ENCODE results near the gene PIEZO1.
A peak's percentile ranks its signal among the peaks of the same experiment; 100 is the strongest.

Gene PIEZO1

DNA sequence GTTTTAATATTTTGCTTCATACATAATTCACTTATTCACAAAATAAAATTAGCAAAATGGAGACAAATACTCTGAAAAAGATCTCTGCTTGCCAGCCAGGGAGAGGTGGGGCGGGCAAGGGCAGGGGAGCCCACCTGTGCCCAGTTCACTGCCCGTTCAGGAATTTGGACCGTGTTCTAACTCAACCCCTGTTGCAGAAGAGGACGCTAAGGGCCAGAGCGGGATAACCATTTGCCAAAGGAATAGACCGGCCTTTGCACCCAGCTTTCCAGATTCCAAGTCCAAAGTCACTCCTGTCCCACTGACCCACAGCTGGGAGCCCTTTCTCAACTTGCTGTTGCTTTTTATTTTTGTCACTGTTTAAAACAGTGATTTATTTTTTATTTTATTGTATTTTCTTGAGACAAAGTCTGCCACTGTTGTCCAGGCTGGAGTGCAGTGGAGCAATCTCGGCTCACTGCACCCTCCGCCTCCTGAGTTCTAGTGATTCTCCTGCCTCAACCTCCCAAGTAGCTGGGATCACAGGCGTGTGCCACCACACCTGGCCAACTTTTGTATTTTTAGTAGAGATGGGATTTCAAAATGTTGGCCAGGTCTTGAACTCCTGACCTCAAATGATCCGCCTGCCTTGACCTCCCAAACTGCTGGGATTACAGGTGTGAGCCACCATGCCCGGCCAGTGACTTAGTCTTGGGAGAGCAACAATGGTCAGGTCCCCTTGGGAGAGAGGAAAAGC, 2.7 kb upstream of the PIEZO1 start:
- no peaks in the 10 kb centered on the region for H3K36me3 ChIP-seq (ENCODE audit: insufficient read depth, low read length)
- peaks cover 11% of the 10 kb centered on the region; the same call in 1 of the 2 replicates for H3K4me1 ChIP-seq (ENCODE audit: insufficient read depth, low read length)
- H3K9me3 ChIP-seq (ENCODE audit: control insufficient read depth, insufficient read depth, low read length) = no peaks in the 10 kb centered on the region
- no peak overlapping the region for H3K9ac ChIP-seq (ENCODE audit: low read depth, low read length)

DNA sequence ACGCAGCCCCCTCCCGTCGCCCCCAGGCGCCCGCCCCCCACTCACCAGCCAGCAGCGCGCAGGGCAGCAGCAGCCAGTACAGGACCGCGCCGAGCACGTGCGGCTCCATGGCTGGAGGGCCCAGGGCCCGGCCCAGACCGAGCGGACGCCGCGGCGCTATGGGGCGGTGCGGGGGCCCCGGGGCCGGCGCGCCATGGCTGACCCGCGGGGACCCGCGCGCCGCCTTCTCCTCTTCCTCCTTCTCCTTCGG, 239 bp downstream of the PIEZO1 start:
- Histone ChIP-seq H3K4me1 (ENCODE audit: insufficient read depth, low read length) (peaks cover 13% of the 10 kb centered on the region; the same call in 1 of the 2 replicates), H3K36me3 (ENCODE audit: insufficient read depth, low read length) (no peaks in the 10 kb centered on the region), H3K9me3 (ENCODE audit: control insufficient read depth, insufficient read depth, low read length) (no peaks in the 10 kb centered on the region), H3K9ac (ENCODE audit: low read depth, low read length) (peak overlapping the region; percentile 70)

DNA sequence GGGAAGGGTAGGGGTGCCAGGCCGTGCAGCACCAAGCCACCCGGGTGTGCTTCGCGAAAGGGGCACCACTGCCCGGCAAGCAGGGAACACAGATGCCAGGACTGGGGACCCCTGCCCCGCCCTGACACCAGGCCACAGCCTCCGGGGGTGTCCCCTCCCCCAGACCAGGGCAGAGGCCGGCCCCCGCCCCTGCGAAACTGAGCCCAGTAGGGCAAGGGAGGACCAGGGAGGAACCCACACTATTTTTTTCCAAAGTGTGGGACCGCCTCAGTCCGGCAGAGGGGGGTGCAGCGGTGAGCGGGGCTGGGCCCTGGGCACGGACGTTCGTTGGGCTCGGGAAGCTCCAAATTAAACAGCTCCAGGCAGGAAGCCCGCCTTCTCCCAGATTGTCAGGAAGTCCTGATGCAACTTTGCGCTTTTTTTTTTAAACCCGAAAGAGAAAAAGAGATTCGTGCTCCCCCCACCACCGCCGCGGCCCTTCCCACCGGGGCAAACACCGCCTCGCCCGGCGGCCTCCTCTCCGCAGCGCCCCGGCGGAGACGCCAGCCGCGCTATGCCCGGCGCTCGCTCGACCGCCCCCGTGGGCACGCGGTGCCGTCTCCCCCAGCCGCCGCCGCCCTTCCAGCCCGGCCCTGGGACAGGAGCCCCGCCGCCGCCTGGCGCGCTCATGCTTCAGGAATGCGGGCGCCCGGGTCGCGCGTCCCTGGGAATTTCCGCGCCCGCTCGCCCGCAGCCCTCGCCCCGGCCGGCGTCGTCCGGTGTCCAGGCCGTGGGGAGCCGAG, 755 bp downstream of the PIEZO1 start:
- H3K36me3 ChIP-seq (ENCODE audit: insufficient read depth, low read length) = no peaks in the 10 kb centered on the region
- H3K9me3 ChIP-seq (ENCODE audit: control insufficient read depth, insufficient read depth, low read length) = no peaks in the 10 kb centered on the region
- H3K4me1 ChIP-seq (ENCODE audit: insufficient read depth, low read length) = peaks cover 13% of the 10 kb centered on the region; the same call in 1 of the 2 replicates
- H3K9ac ChIP-seq (ENCODE audit: low read depth, low read length) = peak overlapping the region; percentile 70

DNA sequence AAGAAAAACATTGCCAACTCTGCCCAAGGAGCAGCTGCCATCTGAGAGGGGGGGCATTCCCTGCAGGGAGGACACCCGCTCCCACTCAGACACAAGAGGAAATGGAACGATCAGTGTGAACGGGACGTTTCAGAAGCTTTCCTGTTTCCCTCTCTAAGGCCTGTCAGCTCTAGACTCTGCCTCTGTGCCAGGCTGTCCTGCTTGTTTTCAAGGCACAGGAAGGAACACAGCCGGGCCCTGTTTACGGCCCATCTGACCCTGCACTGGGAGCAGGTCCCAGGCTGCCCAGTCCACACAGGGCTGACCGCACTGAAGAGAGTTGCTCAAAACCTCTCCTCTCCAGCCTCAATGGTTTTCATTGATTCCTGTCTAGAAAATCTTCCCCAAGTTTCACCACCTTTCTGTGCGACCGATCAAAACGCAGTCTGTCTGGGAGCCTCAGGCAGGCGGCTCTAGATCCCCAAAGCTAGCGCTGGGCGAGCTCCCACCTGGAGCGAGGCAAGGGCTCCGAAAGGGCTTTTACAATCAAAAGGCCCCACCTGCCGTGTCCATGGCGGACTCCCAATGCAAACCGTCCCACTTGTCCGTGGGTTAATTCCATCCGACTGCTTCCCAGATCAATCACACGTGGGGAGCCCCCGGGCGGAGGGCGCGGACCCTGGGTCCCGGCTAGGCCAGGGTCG, 1.5 kb downstream of the PIEZO1 start:
- no peaks in the 10 kb centered on the region for H3K36me3 ChIP-seq (ENCODE audit: insufficient read depth, low read length)
- H3K9me3 ChIP-seq (ENCODE audit: control insufficient read depth, insufficient read depth, low read length) = no peaks in the 10 kb centered on the region
- peaks cover 13% of the 10 kb centered on the region; the same call in 1 of the 2 replicates for H3K4me1 ChIP-seq (ENCODE audit: insufficient read depth, low read length)
- peak overlapping the region; percentile 70 for H3K9ac ChIP-seq (ENCODE audit: low read depth, low read length)

DNA sequence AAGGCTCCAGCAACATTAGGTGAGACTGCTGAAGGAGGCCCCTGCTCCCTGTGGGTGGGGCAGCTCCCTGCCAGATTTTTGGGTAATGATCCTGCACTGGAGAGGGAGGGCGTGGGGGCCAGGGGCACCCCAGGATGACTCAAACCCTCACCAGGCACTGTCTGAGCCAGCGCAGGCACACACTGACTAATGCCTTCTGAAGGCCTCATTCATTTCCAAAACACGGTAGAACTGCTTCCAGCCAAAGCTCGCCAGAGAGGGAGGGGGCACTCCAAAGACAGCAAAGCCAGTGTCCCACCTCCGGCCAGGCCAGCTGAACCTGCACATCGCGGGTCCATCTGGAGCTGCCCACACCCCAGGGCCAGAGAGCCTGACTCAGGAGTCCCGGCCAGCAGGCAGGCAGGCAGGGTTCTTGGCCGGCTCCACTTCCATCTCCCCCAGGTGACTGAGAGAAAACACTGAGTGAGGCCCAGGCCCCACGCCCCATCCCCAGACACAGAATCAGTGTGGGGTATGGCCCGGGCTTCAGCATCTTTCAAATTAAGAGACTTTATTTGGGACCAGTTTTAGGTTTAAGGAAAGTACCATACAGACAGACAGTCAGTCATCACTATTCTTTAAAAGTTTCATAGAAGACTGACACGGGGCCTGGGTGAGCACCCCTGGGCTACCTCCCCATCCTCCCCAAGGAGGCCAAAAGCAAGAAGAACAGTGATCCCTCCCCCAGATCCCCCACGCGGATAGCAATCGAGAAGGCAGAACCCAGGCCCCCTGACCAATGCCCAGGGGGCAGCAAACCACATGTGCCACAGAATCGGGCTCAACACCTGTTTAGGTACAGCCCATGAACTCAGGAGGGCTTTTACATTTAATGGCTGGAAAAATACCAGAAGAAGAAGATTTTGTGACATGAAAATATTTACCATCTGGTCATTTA, 2.3 kb downstream of the PIEZO1 start:
- Histone ChIP-seq H3K4me1 (ENCODE audit: insufficient read depth, low read length) (peaks cover 13% of the 10 kb centered on the region; the same call in 1 of the 2 replicates), H3K9me3 (ENCODE audit: control insufficient read depth, insufficient read depth, low read length) (no peaks in the 10 kb centered on the region), H3K9ac (ENCODE audit: low read depth, low read length) (no peak overlapping the region), H3K36me3 (ENCODE audit: insufficient read depth, low read length) (no peaks in the 10 kb centered on the region)

DNA sequence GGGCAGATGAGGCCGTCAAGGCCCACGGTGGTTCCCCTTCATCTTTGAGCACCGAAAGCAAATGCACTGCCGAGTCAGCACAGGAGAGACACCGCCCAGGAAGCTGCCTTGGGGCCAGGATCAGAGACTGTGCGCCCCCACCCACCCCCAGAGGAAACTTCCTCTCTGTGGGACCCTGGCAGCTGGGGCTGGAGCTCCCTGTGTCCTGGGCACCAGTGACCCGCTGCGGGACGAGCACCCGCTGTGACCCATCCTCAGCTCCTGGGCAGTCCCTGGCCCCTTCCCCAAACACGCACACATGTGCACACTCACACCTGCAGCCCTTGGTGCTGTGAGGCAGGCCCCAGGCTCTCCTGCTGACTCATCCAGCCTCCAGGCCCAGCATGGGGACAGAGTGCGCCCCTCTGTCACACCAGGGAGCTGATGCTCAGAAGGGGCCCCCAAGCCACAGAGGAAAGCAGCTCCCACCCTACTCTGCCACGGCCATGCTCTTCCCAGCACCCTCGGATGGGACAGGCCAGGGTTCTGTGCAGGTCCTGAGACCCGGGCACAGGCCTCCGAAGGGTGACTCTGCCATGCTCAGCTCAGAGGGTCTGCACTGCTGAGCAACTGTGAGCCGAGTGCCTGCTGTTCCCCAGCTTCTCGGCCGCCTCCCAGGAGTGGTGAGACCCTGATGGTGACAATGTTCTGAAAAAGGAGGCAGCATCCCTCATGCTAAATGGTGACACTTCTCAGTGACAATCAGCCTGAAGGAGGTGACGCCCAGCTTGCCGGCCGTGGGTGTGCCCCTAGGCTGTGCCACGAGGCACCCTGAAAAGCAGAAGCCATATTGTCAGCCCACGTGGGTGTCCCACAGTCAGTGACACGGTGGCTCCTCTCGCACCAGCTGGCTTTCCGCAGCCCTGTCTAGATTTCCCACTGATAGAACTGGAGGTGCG, 3.6 kb downstream of the PIEZO1 start:
- Histone ChIP-seq H3K9ac (ENCODE audit: low read depth, low read length) (no peak overlapping the region), H3K9me3 (ENCODE audit: control insufficient read depth, insufficient read depth, low read length) (no peaks in the 10 kb centered on the region), H3K4me1 (ENCODE audit: insufficient read depth, low read length) (peaks cover 13% of the 10 kb centered on the region; the same call in 1 of the 2 replicates), H3K36me3 (ENCODE audit: insufficient read depth, low read length) (no peaks in the 10 kb centered on the region)

DNA sequence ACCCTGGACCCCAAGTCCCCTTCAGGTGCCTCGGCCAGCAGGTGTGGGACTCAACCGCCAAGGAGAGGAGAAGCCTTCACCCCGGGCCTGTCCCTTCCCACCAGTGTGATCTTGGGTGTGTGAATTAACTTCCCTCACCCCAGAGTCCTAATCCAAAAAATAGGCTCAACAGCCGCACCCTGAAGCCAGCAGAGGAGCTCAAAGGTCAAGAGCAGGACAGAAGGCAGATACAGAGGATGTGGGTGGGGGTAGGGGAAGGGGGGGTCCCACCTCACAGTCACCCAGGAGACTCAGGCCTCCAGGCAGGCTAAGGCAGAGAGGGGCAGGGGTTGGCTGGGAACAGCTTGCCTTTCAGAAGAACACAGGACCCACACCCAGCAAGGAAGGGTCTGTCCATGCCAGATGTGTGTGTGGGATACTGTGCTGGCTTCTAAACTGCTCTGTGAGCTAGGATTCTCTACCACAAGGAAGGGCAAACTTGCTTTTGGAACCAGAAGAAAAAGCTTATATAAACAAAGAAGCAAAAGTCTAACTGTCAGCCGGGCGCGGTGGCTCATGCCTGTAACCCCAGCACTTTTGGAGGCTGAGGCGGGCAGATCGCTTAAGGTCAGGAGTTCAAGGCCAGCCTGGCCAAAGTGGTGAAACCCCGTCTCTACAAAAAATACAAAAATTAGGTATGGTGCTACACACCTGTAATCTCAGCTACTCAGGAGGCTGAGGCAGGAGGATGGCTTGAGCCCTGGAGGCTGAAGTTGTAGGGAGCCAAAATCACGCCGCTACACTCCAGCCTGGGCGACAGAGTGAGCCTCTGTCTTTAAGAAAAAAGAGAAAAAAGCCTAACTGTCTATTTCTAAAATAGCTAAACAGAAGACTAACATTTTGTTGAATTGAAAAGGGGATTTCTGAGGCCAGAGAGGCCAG, 4.6 kb downstream of the PIEZO1 start:
- peaks cover 13% of the 10 kb centered on the region; the same call in 1 of the 2 replicates for H3K4me1 ChIP-seq (ENCODE audit: insufficient read depth, low read length)
- H3K9me3 ChIP-seq (ENCODE audit: control insufficient read depth, insufficient read depth, low read length) = no peaks in the 10 kb centered on the region
- H3K9ac ChIP-seq (ENCODE audit: low read depth, low read length) = no peak overlapping the region
- H3K36me3 ChIP-seq (ENCODE audit: insufficient read depth, low read length) = no peaks in the 10 kb centered on the region

DNA sequence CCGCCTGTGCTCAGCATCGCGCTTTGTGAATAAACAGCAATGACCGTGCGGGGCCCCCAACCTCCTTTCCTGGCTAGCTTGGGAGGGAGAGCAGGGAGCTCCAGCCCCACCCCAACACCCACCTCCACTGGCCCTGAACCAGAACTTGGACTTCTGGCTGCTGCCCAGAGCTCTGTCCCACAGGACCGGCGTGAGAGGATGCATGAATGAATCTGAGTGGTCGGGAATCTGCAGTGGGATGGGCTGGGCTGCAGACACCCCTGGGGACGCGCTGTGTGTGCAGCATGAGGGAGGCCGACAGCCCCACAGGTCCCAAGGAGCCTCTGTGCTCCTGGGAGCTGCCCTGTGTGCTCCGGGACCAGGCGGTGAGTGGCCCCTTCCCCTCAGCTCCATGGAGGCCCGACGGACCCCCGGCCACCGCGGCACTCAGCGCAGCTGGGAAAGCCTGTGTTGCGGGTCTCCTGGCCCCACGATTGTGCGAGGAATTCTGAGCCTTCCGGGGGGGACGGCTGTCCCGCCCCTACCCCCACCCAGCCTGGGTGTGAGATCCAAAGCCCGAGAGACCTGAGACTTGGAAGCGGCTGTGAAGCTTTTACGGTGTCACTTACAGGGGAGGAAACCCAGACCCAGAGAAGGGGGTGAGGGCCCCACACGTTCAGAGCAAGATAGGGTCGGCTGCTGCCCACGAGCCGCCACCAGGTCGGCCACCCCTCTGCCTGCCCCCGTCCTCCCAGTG, 5.4 kb downstream of the PIEZO1 start:
- H3K9ac ChIP-seq (ENCODE audit: low read depth, low read length) = no peak overlapping the region
- H3K36me3 ChIP-seq (ENCODE audit: insufficient read depth, low read length) = no peaks in the 10 kb centered on the region

DNA sequence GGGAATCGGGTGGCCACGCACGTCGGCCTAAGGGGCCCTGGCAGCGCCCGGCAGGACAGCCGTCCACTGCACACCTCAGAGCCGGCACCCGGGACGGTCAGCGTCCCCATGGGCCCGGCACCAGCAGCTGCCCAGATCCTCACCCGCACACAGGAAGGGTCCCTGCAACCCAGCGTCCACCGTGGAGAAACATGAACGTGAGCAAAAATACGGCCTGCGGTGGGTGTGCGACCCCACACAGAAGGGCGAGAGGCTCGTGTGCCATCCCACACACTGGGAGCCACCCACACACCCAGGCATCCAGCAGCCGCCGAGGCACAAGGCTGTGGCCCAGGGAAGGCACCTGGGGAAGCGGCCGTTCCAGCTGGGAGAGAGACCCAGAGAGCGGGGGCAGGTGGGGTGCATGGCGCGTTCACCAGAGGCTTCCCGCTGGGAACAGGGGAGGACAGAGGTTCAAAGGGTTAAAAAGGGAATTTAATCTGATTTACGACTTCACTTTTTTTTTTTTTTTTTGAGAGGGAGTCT, 6.4 kb downstream of the PIEZO1 start:
- Histone ChIP-seq H3K9ac (ENCODE audit: low read depth, low read length) (no peak overlapping the region), H3K9me3 (ENCODE audit: control insufficient read depth, insufficient read depth, low read length) (no peaks in the 10 kb centered on the region), H3K36me3 (ENCODE audit: insufficient read depth, low read length) (no peaks in the 10 kb centered on the region), H3K4me1 (ENCODE audit: insufficient read depth, low read length) (peaks cover 16% of the 10 kb centered on the region; the same call in 1 of the 2 replicates)

More for the DNA sequence above, 5.4 kb downstream of the PIEZO1 start:
- Histone ChIP-seq H3K4me1 (ENCODE audit: insufficient read depth, low read length) (peaks cover 13% of the 10 kb centered on the region; the same call in 1 of the 2 replicates), H3K9me3 (ENCODE audit: control insufficient read depth, insufficient read depth, low read length) (no peaks in the 10 kb centered on the region)

DNA sequence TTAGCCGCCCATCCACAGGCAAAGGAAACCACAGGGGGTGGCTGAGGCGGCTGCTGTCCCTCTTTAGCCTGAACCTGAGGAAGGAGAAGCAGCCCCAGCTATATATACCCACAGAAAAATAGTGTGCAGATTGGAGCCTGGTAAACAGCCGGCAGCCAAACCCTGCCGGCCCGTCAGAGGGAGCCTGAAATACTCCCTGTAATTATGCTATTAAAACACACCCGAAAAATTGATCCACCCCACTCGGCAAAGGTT, 6.8 kb downstream of the PIEZO1 start:
- Histone ChIP-seq H3K9me3 (ENCODE audit: control insufficient read depth, insufficient read depth, low read length) (no peaks in the 10 kb centered on the region), H3K36me3 (ENCODE audit: insufficient read depth, low read length) (no peaks in the 10 kb centered on the region), H3K4me1 (ENCODE audit: insufficient read depth, low read length) (peaks cover 19% of the 10 kb centered on the region; the same call in 1 of the 2 replicates), H3K9ac (ENCODE audit: low read depth, low read length) (no peak overlapping the region)

DNA sequence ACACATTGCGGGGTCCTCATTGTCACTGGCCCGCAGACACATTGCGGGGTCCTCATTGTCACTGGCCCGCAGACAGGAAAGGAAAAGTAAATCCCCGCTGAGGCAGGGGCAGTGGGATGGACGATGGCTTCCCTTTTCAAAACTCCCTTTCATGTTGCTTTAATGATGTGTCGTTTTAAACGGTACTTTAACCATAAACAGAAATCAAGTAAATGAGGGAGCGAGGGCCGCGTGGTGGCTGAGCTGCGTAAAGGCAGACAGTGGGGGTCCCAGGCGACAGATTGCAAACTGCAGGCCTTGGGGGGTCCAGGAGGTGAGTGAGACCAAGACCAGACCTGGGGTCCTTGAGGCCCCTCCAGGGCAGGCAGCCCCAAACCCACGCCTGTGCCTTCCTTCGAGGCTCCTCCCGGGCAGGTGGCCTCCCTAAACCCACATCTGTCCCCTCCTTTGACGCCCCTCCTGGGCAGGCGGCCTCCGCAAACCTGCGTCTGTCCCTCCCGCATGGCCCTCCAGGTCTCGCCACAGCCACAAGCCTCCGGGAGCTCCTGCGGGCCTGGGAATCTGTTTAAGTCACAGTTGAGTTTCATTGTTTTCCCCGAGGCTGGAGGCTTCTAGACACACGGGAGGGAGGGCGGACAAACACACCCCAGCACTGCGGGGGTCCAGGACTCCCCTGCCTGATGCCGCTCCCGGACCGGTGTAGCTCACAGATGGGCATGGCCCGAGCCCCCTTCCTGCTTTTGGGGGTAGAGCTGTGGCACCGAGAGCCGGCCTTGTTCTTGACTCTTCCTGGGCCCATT, 7.3 kb downstream of the PIEZO1 start:
- H3K9ac ChIP-seq (ENCODE audit: low read depth, low read length) = no peak overlapping the region
- H3K36me3 ChIP-seq (ENCODE audit: insufficient read depth, low read length) = no peaks in the 10 kb centered on the region
- peaks cover 19% of the 10 kb centered on the region; the same call in 1 of the 2 replicates for H3K4me1 ChIP-seq (ENCODE audit: insufficient read depth, low read length)

More for the DNA sequence above, 7.3 kb downstream of the PIEZO1 start:
- H3K9me3 ChIP-seq (ENCODE audit: control insufficient read depth, insufficient read depth, low read length) = no peaks in the 10 kb centered on the region

Measured in ES-I3 (cell line).